WTC11 (cell line): Measurements from ENCODE around the gene ASCC1. TPM values are rescaled to one million over a fixed set of nuclear protein-coding genes. Genes with fewer than 3 reads are reported as not detected.

Experiments
- ATAC-seq: fragments of 200-7000 bp; cut with Tn5 transposase; 2 replicates; pipeline ENCODE4 v1.10.0; 2021; ENCODE audit warnings: mild to moderate bottlenecking, moderate library complexity
- CTCF ChIA-PET: fragments of 300-600 bp; sonication (Branson Sonifier 250); formaldehyde crosslinking; loops from one replicate; lab custom pipeline; 2021; ENCODE audit warnings: antibody characterized with exemption; lab: Charles Lee
- POLR2A ChIA-PET: fragments of 350-600 bp; sonication (Branson Sonifier 250); formaldehyde crosslinking; loops from one replicate; lab custom pipeline; 2021; ENCODE audit warnings: antibody characterized with exemption; lab: Charles Lee
- DNase-seq: peaks from one replicate; pipeline ENCODE4 v3.0.0; 2021; ENCODE audit warnings: low spot score
- H3K27ac Mint-ChIP-seq: 2 replicates; pipeline ENCODE4 v1.8.0; 2021; ENCODE audit warnings: mixed read lengths
- H3K27me3 Mint-ChIP-seq: 2 replicates; pipeline ENCODE4 v1.8.0; 2021; ENCODE audit warnings: low read depth, mild to moderate bottlenecking, moderate library complexity, mixed read lengths
- H3K36me3 Mint-ChIP-seq: 2 replicates; pipeline ENCODE4 v1.8.0; 2021; ENCODE audit warnings: mixed read lengths
- H3K4me1 Mint-ChIP-seq: 2 replicates; pipeline ENCODE4 v1.8.0; 2022; ENCODE audit warnings: mixed read lengths
- H3K4me3 Mint-ChIP-seq: 2 replicates; pipeline ENCODE4 v1.8.0; 2021; ENCODE audit warnings: mild to moderate bottlenecking, moderate library complexity, mixed read lengths
- H3K9me3 Mint-ChIP-seq: 2 replicates; pipeline ENCODE4 v1.8.0; 2021; ENCODE audit warnings: mixed read lengths
- ELF4 ChIP-seq: sonication (generic); formaldehyde crosslinking; IDR thresholded peaks from 2 replicates; pipeline ENCODE4 v1.8.1; 2022; ENCODE audit warnings: low read depth, mild to moderate bottlenecking, moderate library complexity, missing genetic modification reagents
- ETV6 ChIP-seq: sonication (generic); formaldehyde crosslinking; IDR thresholded peaks from 2 replicates; pipeline ENCODE4 v1.8.1; 2022; ENCODE audit warnings: mild to moderate bottlenecking, missing genetic modification reagents
- GRHL2 ChIP-seq: fragments of 250-450 bp; sonication (Bioruptor Pico); IDR thresholded peaks from 2 replicates; pipeline ENCODE4 v1.8.0; 2022; ENCODE audit warnings: mild to moderate bottlenecking, moderate library complexity; ENCODE audit not compliant: insufficient replicate concordance, severe bottlenecking
- IRF2 ChIP-seq: sonication (generic); formaldehyde crosslinking; IDR thresholded peaks from 2 replicates; pipeline ENCODE4 v1.8.0; 2022; ENCODE audit warnings: low read depth, missing genetic modification reagents, borderline replicate concordance
- KAT7 ChIP-seq: sonication (generic); formaldehyde crosslinking; IDR thresholded peaks from 2 replicates; pipeline ENCODE4 v1.8.1; 2023; ENCODE audit warnings: missing genetic modification reagents, mild to moderate bottlenecking, borderline replicate concordance
- MXD4 ChIP-seq: fragments of 250-450 bp; sonication (Bioruptor Pico); IDR thresholded peaks from 2 replicates; pipeline ENCODE4 v1.8.0; 2021; ENCODE audit warnings: mild to moderate bottlenecking, moderate library complexity, borderline replicate concordance
- MYBL2 ChIP-seq: sonication (generic); formaldehyde crosslinking; IDR thresholded peaks from 2 replicates; pipeline ENCODE4 v1.8.1; 2023; ENCODE audit warnings: mild to moderate bottlenecking, moderate library complexity, missing genetic modification reagents
- NFATC4 ChIP-seq: fragments of 250-450 bp; sonication (Bioruptor Pico); IDR thresholded peaks from 2 replicates; pipeline ENCODE4 v1.9.0; 2021; ENCODE audit warnings: mild to moderate bottlenecking
- PRRX2 ChIP-seq: fragments of 250-450 bp; sonication (Bioruptor Pico); IDR thresholded peaks from 2 replicates; pipeline ENCODE4 v1.8.0; 2021; ENCODE audit warnings: mild to moderate bottlenecking
- SP1 ChIP-seq: sonication (generic); formaldehyde crosslinking; conservative IDR thresholded peaks from 2 replicates; pipeline ENCODE4 v1.8.1; 2022; ENCODE audit warnings: missing genetic modification reagents
- TP53 ChIP-seq: sonication (generic); formaldehyde crosslinking; IDR thresholded peaks from 2 replicates; pipeline ENCODE4 v1.8.1; 2023; ENCODE audit warnings: mild to moderate bottlenecking, missing genetic modification reagents
- ZNF263 ChIP-seq: sonication (generic); formaldehyde crosslinking; IDR thresholded peaks from 2 replicates; pipeline ENCODE4 v1.8.1; 2022; ENCODE audit warnings: low read depth, mild to moderate bottlenecking, moderate library complexity, missing genetic modification reagents
- ZNF416 ChIP-seq: fragments of 250-450 bp; sonication (Bioruptor Pico); IDR thresholded peaks from 2 replicates; pipeline ENCODE4 v1.9.0; 2021; ENCODE audit warnings: mild to moderate bottlenecking, inconsistent platforms
- total RNA-seq: library from RNA; stranded (reverse); gene quantifications from 3 replicates; pipeline ENCODE4 v1.2.3, GENCODE V29; 2021
- TF ChIP-seq, protein P1 (sequence below): fragments of 250-450 bp; sonication (Bioruptor Pico); IDR thresholded peaks from 2 replicates; pipeline ENCODE4 v2.1.2; 2022; ENCODE audit warnings: mild to moderate bottlenecking, moderate library complexity
- TF ChIP-seq, protein P2 (sequence below): fragments of 250-450 bp; sonication (Bioruptor Pico); IDR thresholded peaks from 2 replicates; pipeline ENCODE4 v1.9.0; 2021; ENCODE audit warnings: mild to moderate bottlenecking
- TF ChIP-seq, protein P3 (sequence below): fragments of 250-450 bp; sonication (Bioruptor Pico); conservative IDR thresholded peaks from 2 replicates; pipeline ENCODE4 v1.9.0; 2021; ENCODE audit warnings: mild to moderate bottlenecking
- TF ChIP-seq, protein P4 (sequence below): fragments of 200-600 bp; IDR thresholded peaks from 2 replicates; pipeline ENCODE4 v1.8.0; 2022; ENCODE audit warnings: antibody characterized with exemption
- TF ChIP-seq, protein P5 (sequence below): sonication (generic); formaldehyde crosslinking; IDR thresholded peaks from 2 replicates; pipeline ENCODE4 v1.8.0; 2023; ENCODE audit warnings: mild to moderate bottlenecking, missing genetic modification reagents

The ASCC1 gene
- total RNA-seq, 1 experiment from 2014 or later: 30.4 TPM

DNA sequence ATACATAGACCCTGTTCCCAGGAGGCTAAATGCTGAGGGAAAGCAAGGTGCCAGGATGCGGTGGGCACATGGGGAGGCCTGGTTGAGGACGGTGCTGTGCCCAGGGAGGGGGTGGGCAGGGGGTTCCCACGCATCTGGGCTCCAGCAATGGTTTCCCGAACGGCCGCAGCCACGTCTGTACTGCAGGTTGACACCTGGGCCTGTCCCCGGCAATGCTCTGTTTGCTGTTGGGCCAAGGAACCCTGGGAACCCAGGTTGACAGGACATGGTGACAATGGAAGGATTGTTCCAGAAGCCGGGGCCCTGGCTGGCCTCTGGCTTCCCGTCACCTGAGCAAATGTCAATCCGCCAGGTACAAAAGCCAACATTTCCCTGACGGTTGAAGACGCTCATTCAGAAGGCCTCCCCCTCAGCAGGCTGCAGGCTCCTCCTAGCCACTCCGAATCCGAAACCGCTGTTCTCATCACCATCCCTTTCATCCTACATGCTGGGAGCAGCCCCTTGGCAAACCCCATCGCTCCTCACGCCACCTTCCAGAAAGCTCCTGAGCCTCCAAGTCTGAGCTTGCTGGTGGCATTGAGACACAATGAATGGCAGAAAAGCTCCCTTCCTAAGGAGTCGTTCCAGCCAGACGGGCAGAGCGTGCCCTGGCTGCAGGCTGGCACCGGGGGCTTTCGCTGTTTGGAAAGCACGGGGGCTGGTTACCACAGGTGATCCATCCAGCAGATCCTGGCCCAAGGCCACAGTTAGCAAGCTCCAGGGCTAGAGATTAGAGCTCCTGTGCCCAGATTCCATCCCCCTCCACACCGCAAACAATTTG lies 158.9 kb downstream of the ASCC1 start:
- Mint-ChIP-seq H3K4me1 (peaks cover 14% of the 10 kb centered on the region), H3K36me3 (no peaks in the 10 kb centered on the region), H3K4me3 (no peak overlapping the region), H3K27ac (no peak overlapping the region; the same call in 1 of the 2 replicates), H3K9me3 (no peaks in the 10 kb centered on the region), H3K27me3 (no peaks in the 10 kb centered on the region; the same call in 1 of the 2 replicates)
- CTCF ChIA-PET: interaction anchor here (0.8 to 2.2 kb wide), 4 partner anchors 8 to 161 kb away, joined by 3 to 15 read pairs (median 4); no protein-coding TSS in a partner anchor
- no peak for ATAC-seq
- TF ChIP-seq KAT7 (CRISPR knock-in tag) (no peak), SP1 (CRISPR knock-in tag) (no peak), GRHL2 (CRISPR knock-in tag) (no peak), ZNF416 (CRISPR knock-in tag) (no peak), MYBL2 (CRISPR knock-in tag) (no peak), TP53 (no peak), ETV6 (CRISPR knock-in tag) (no peak), NFATC4 (CRISPR knock-in tag) (no peak), PRRX2 (CRISPR knock-in tag) (no peak), IRF2 (no peak), ELF4 (CRISPR knock-in tag) (no peak), ZNF263 (CRISPR knock-in tag) (no peak), MXD4 (CRISPR knock-in tag) (no peak)
- TF ChIP-seq, protein P1, sequence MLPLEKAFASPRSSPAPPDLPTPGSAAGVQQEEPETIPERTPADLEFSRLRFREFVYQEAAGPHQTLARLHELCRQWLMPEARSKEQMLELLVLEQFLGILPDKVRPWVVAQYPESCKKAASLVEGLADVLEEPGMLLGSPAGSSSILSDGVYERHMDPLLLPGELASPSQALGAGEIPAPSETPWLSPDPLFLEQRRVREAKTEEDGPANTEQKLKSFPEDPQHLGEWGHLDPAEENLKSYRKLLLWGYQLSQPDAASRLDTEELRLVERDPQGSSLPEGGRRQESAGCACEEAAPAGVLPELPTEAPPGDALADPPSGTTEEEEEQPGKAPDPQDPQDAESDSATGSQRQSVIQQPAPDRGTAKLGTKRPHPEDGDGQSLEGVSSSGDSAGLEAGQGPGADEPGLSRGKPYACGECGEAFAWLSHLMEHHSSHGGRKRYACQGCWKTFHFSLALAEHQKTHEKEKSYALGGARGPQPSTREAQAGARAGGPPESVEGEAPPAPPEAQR (CRISPR knock-in tag): no peak
- TF ChIP-seq, protein P2, sequence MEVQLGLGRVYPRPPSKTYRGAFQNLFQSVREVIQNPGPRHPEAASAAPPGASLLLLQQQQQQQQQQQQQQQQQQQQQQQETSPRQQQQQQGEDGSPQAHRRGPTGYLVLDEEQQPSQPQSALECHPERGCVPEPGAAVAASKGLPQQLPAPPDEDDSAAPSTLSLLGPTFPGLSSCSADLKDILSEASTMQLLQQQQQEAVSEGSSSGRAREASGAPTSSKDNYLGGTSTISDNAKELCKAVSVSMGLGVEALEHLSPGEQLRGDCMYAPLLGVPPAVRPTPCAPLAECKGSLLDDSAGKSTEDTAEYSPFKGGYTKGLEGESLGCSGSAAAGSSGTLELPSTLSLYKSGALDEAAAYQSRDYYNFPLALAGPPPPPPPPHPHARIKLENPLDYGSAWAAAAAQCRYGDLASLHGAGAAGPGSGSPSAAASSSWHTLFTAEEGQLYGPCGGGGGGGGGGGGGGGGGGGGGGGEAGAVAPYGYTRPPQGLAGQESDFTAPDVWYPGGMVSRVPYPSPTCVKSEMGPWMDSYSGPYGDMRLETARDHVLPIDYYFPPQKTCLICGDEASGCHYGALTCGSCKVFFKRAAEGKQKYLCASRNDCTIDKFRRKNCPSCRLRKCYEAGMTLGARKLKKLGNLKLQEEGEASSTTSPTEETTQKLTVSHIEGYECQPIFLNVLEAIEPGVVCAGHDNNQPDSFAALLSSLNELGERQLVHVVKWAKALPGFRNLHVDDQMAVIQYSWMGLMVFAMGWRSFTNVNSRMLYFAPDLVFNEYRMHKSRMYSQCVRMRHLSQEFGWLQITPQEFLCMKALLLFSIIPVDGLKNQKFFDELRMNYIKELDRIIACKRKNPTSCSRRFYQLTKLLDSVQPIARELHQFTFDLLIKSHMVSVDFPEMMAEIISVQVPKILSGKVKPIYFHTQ (CRISPR knock-in tag): no peak
- TF ChIP-seq, protein P3, sequence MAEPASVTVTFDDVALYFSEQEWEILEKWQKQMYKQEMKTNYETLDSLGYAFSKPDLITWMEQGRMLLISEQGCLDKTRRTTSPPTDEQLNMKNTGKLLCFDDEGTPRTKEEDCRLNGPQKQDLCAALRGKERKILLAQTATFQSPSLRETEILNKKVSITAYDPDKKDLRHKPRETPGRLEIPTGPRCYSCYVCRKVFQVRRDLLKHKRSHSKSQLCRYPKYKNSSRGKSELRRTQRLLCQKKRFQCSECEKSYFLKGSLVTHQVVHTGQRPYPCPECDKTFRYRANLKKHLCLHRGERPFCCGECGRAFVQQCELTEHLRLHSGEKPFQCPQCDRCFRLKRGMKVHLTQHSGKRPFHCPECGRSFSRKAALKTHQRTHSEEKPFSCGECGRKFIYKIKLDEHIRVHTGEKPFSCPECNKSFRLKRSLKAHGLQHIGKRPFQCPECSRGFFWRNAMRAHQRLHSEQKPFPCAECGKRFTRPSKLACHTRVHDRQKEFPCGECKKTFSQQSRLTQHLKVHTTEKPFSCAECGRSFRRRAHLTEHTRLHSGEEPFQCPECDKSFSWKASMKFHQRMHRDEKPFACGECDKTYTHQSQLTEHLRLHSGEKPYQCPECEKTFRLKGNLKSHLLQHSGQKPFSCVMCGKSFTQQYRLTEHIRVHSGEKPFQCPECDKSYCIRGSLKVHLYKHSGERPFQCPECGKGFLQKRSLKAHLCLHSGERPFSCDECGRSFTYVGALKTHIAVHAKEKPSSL (CRISPR knock-in tag): no peak
- TF ChIP-seq, protein P4, sequence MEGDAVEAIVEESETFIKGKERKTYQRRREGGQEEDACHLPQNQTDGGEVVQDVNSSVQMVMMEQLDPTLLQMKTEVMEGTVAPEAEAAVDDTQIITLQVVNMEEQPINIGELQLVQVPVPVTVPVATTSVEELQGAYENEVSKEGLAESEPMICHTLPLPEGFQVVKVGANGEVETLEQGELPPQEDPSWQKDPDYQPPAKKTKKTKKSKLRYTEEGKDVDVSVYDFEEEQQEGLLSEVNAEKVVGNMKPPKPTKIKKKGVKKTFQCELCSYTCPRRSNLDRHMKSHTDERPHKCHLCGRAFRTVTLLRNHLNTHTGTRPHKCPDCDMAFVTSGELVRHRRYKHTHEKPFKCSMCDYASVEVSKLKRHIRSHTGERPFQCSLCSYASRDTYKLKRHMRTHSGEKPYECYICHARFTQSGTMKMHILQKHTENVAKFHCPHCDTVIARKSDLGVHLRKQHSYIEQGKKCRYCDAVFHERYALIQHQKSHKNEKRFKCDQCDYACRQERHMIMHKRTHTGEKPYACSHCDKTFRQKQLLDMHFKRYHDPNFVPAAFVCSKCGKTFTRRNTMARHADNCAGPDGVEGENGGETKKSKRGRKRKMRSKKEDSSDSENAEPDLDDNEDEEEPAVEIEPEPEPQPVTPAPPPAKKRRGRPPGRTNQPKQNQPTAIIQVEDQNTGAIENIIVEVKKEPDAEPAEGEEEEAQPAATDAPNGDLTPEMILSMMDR: no peak
- TF ChIP-seq, protein P5, sequence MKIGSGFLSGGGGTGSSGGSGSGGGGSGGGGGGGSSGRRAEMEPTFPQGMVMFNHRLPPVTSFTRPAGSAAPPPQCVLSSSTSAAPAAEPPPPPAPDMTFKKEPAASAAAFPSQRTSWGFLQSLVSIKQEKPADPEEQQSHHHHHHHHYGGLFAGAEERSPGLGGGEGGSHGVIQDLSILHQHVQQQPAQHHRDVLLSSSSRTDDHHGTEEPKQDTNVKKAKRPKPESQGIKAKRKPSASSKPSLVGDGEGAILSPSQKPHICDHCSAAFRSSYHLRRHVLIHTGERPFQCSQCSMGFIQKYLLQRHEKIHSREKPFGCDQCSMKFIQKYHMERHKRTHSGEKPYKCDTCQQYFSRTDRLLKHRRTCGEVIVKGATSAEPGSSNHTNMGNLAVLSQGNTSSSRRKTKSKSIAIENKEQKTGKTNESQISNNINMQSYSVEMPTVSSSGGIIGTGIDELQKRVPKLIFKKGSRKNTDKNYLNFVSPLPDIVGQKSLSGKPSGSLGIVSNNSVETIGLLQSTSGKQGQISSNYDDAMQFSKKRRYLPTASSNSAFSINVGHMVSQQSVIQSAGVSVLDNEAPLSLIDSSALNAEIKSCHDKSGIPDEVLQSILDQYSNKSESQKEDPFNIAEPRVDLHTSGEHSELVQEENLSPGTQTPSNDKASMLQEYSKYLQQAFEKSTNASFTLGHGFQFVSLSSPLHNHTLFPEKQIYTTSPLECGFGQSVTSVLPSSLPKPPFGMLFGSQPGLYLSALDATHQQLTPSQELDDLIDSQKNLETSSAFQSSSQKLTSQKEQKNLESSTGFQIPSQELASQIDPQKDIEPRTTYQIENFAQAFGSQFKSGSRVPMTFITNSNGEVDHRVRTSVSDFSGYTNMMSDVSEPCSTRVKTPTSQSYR (CRISPR knock-in tag): no peak
- DNase-seq: no peak
- POLR2A ChIA-PET: no interaction called here
